Transverse colon (tissue), 4 donors: ENCODE data around the gene ROCK2.

Experiments used
- EP300 ChIP-seq: sonication (generic); formaldehyde crosslinking; IDR thresholded peaks from one replicate; pipeline ENCODE4 v1.6.1; 2017; ENCODE audit warnings: antibody characterized with exemption, low read depth
- POLR2A ChIP-seq: fragments of 450-650 bp; IDR thresholded peaks from one replicate; pipeline ENCODE4 v1.6.1; 2016; ENCODE audit warnings: antibody characterized with exemption, mild to moderate bottlenecking, moderate library complexity
- POLR2AphosphoS5 ChIP-seq, 3 donors: sonication (generic); formaldehyde crosslinking; IDR thresholded peaks; one replicate each; pipeline ENCODE4 v1.6.1; 2016; ENCODE audit warnings: antibody characterized with exemption in 3 of 3
- TF ChIP-seq, protein P1 (sequence below), 5 experiments: fragments of 200-600 bp in 3 of 5; fragments of 450-650 bp in 2 of 5; sonication (generic) in 3 of 5; IDR thresholded peaks; 1 replicate in 2 of 5; 2 replicates in 3 of 5; pipeline ENCODE4 v1.5.1; 2016 to 2017; ENCODE audit warnings: antibody characterized with exemption in 5 of 5, inconsistent platforms in 3 of 5, mild to moderate bottlenecking in 2 of 5, moderate library complexity in 1 of 5

DNA sequence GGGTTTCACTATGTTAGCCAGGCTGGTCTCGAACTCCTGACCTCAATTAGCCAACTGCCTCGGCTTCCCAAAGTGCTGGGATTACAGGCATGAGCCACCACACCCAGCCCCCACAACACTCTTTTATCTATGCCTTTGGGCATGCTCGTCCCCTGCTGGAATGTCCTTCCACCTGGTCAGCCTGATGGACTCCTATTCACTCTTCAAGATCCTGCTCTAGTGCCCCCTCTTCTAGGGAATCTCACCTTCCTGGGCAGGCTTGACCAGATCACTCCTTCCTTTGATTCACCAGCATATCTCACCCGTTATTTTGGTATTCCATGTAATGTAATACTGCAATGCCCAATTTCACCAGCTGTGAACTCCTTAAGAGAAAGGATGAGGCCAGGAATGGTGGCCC is 203.1 kb downstream of the ROCK2 start:
- no peak for TF ChIP-seq POLR2AphosphoS5 (IDR thresholded peaks at IDR 0.05)
- TF ChIP-seq, protein P1, sequence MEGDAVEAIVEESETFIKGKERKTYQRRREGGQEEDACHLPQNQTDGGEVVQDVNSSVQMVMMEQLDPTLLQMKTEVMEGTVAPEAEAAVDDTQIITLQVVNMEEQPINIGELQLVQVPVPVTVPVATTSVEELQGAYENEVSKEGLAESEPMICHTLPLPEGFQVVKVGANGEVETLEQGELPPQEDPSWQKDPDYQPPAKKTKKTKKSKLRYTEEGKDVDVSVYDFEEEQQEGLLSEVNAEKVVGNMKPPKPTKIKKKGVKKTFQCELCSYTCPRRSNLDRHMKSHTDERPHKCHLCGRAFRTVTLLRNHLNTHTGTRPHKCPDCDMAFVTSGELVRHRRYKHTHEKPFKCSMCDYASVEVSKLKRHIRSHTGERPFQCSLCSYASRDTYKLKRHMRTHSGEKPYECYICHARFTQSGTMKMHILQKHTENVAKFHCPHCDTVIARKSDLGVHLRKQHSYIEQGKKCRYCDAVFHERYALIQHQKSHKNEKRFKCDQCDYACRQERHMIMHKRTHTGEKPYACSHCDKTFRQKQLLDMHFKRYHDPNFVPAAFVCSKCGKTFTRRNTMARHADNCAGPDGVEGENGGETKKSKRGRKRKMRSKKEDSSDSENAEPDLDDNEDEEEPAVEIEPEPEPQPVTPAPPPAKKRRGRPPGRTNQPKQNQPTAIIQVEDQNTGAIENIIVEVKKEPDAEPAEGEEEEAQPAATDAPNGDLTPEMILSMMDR (IDR thresholded peaks at IDR 0.05): no peak
- TF ChIP-seq POLR2A: no peak
- no peak for TF ChIP-seq EP300
